GM18508 (cell line): Measurements from ENCODE around the gene ANXA6.

Experiments used
- ATAC-seq: cut with Tn5 transposase; IDR thresholded peaks from one replicate; pipeline ENCODE4 v1.9.1; 2021; ENCODE audit warnings: moderate number of reproducible peaks; ENCODE audit not compliant: insufficient read depth, unreplicated experiment

ANXA6 gene

GRCh38 chr5:151086192-151086869 is 71.2 kb downstream of the ANXA6 start:
- no peak for ATAC-seq

- ATAC-seq, result no peak
These were observed 72.0 kb downstream of the ANXA6 start for GRCh38 chr5:151085517-151086041.

- no peak for ATAC-seq
These were observed 73.2 kb downstream of the ANXA6 start for GRCh38 chr5:151084363-151084762.

GRCh38 chr5:151083081-151083676 is 74.4 kb downstream of the ANXA6 start:
- no peak for ATAC-seq

GRCh38 chr5:151082282-151082902 is 75.2 kb downstream of the ANXA6 start:
- ATAC-seq, result no peak

- no peak for ATAC-seq
These were observed 75.9 kb downstream of the ANXA6 start for GRCh38 chr5:151081431-151082281.

GRCh38 chr5:151080613-151081430 is 76.8 kb downstream of the ANXA6 start, which contains the start of gene TNIP1:
TNIP1 (minus strand) TSS chr5:151081034; CDS start chr5:151065095, 15,939 bp downstream.
- ATAC-seq, result peak; percentile 40

GRCh38 chr5:151079838-151080612 is 77.6 kb downstream of the ANXA6 start:
- no peak for ATAC-seq

GRCh38 chr5:151078490-151079262 is 78.9 kb downstream of the ANXA6 start:
- ATAC-seq, result peak; percentile 51

- no peak for ATAC-seq
These were observed 79.6 kb downstream of the ANXA6 start for GRCh38 chr5:151077967-151078366.

- ATAC-seq, result no peak
These were observed 80.2 kb downstream of the ANXA6 start for GRCh38 chr5:151077419-151077818.

GRCh38 chr5:151076616-151077015 is 81.0 kb downstream of the ANXA6 start:
- no peak for ATAC-seq

- ATAC-seq, result no peak
These were observed 81.8 kb downstream of the ANXA6 start for GRCh38 chr5:151075698-151076331.

GRCh38 chr5:151074557-151074956 is 83.0 kb downstream of the ANXA6 start:
- no peak for ATAC-seq

GRCh38 chr5:151073280-151073679 is 84.3 kb downstream of the ANXA6 start:
- ATAC-seq, result no peak

GRCh38 chr5:151072630-151073025 is 85.0 kb downstream of the ANXA6 start:
- no peak for ATAC-seq

- ATAC-seq, result no peak
These were observed 85.5 kb downstream of the ANXA6 start for GRCh38 chr5:151071848-151072629.
